Spleen (tissue), 7 donors: ENCODE measurements around the gene CTNNBL1.

ENCODE experiments used
- POLR2A ChIP-seq, 3 donors: fragments of 450-650 bp; IDR thresholded peaks; one replicate each; pipeline ENCODE4 v1.5.1; 2017; ENCODE audit warnings: antibody characterized with exemption in 3 of 3, mild to moderate bottlenecking in 1 of 3
- POLR2AphosphoS5 ChIP-seq, 3 donors: sonication (generic); formaldehyde crosslinking; IDR thresholded peaks; one replicate each; pipeline ENCODE4 v1.5.1; 2017; ENCODE audit warnings: antibody characterized with exemption in 3 of 3
- TF ChIP-seq, protein P1 (sequence below), 11 experiments: fragments of 200-600 bp in 7 of 11; fragments of 450-650 bp in 4 of 11; sonication (generic) in 4 of 11; IDR thresholded peaks in 8 of 11; conservative IDR thresholded peaks in 3 of 11; 1 replicate in 7 of 11; 2 replicates in 4 of 11; pipeline versions ENCODE4 v1.4.0 to v1.8.0; 2016 to 2021; ENCODE audit warnings: antibody characterized with exemption in 11 of 11, inconsistent platforms in 4 of 11, mild to moderate bottlenecking in 1 of 11
- donor health status: DM: no; HTN: no; CAD: no; lungs with moderate emphysema.
- donor health status: DM: no; HTN: no; CAD: no.
- donor health status: DM: no; HTN: no; CAD: no.

GRCh38 chr20:37833221-37833896 lies 139.5 kb downstream of the CTNNBL1 start:
- TF ChIP-seq, protein P1, sequence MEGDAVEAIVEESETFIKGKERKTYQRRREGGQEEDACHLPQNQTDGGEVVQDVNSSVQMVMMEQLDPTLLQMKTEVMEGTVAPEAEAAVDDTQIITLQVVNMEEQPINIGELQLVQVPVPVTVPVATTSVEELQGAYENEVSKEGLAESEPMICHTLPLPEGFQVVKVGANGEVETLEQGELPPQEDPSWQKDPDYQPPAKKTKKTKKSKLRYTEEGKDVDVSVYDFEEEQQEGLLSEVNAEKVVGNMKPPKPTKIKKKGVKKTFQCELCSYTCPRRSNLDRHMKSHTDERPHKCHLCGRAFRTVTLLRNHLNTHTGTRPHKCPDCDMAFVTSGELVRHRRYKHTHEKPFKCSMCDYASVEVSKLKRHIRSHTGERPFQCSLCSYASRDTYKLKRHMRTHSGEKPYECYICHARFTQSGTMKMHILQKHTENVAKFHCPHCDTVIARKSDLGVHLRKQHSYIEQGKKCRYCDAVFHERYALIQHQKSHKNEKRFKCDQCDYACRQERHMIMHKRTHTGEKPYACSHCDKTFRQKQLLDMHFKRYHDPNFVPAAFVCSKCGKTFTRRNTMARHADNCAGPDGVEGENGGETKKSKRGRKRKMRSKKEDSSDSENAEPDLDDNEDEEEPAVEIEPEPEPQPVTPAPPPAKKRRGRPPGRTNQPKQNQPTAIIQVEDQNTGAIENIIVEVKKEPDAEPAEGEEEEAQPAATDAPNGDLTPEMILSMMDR (IDR thresholded peaks at IDR 0.05 in 8 of 11, conservative IDR thresholded peaks at IDR 0.05 in 3 of 11) = no peak
- TF ChIP-seq POLR2AphosphoS5 (IDR thresholded peaks at IDR 0.05) (no peak), POLR2A (IDR thresholded peaks at IDR 0.05) (no peak)
